ENCODE data around the gene ZC3H6.

- TF ChIP-seq CTCF (conservative IDR thresholded peaks at IDR 0.05; ENCODE audit: low read length) (no peak), EZH2phosphoT487 (IDR thresholded peaks at IDR 0.05; ENCODE audit: borderline replicate concordance, low read depth, low read length) (no peak)
Measured at GRCh38 chr2:112251271-112251670, 24.1 kb upstream of the ZC3H6 start.
